Endothelial cell of umbilical vein (primary cell): ENCODE measurements around the gene SCG2. TPM values are rescaled to one million over a fixed set of nuclear protein-coding genes. Genes with fewer than 3 reads are reported as not detected.

ENCODE experiments used
- BruUV-seq: library from RNA; stranded (reverse); fragments of 400-500 nt; replicated peaks from 2 replicates; lab custom pipeline; 2021; lab: Mats Ljungman, UMichigan
- CTCF ChIA-PET: fragments of 300-600, 350-600 bp; sonication (Branson Sonifier 250); formaldehyde crosslinking; loops from one replicate; lab custom pipeline; 2021; ENCODE audit warnings: antibody characterized with exemption, inconsistent platforms; lab: Charles Lee
- POLR2A ChIA-PET: fragments of 300-600, 350-600 bp; sonication (Branson Sonifier 250); formaldehyde crosslinking; loops from one replicate; lab custom pipeline; 2021; ENCODE audit warnings: antibody characterized with exemption, inconsistent platforms; lab: Charles Lee
- DNase-seq: peaks from one replicate; pipeline ENCODE4 v3.0.0-alpha.2; 2011; ENCODE audit warnings: low read depth, low spot score
- FAIRE-seq: peaks from 2 replicates; lab custom pipeline; 2011; peaks lifted over from hg19 to GRCh38; lab: Jason Lieb, UNC
- H2AFZ ChIP-seq: 2 replicates; pipeline ENCODE4 v1.6.0; 2012; ENCODE audit warnings: low read depth, low read length, control low read depth, inconsistent platforms
- H3K27ac ChIP-seq: 2 replicates; pipeline ENCODE4 v1.5.1; 2011; ENCODE audit warnings: low read depth, mild to moderate bottlenecking, control low read depth, low read length, moderate library complexity; ENCODE audit not compliant: insufficient read depth
- H3K27me3 ChIP-seq, 2 experiments: 2 replicates each; pipeline versions ENCODE4 v1.6.0 to v1.6.1; 2011; ENCODE audit warnings: low read length in 2 of 2, mixed read lengths in 1 of 2; ENCODE audit not compliant: control insufficient read depth in 2 of 2, insufficient read depth in 2 of 2
- H3K36me3 ChIP-seq, 2 experiments: 2 replicates in 1 of 2; 3 replicates in 1 of 2; pipeline ENCODE4 v1.5.1; 2011; ENCODE audit warnings: low read length in 2 of 2, mild to moderate bottlenecking in 1 of 2, moderate library complexity in 1 of 2; ENCODE audit not compliant: control insufficient read depth in 2 of 2, insufficient read depth in 2 of 2; ENCODE audit errors: extremely low read depth in 1 of 2
- H3K4me1 ChIP-seq: 3 replicates; pipeline ENCODE4 v1.5.1; 2011; ENCODE audit warnings: mild to moderate bottlenecking, low read length; ENCODE audit not compliant: control insufficient read depth, insufficient read depth; ENCODE audit errors: extremely low read depth
- H3K4me2 ChIP-seq: 2 replicates; pipeline ENCODE4 v1.6.1; 2011; ENCODE audit warnings: low read length, control low read depth, mixed read lengths; ENCODE audit not compliant: insufficient read depth
- H3K4me3 ChIP-seq, 3 experiments: fragments of 200-600 bp in 1 of 3; sonication (generic), shearing (Covaris generic) in 1 of 3; replicated peaks in 1 of 3; 2 replicates each; pipeline ENCODE4 v1.5.1; 2011 to 2016; ENCODE audit warnings: control low read depth in 3 of 3, low read length in 3 of 3, mild to moderate bottlenecking in 2 of 3, inconsistent platforms in 1 of 3, low read depth in 1 of 3, moderate library complexity in 1 of 3; ENCODE audit not compliant: insufficient read depth in 1 of 3
- H3K79me2 ChIP-seq: 2 replicates; pipeline ENCODE4 v1.6.0; 2012; ENCODE audit warnings: low read length, inconsistent platforms; ENCODE audit not compliant: control insufficient read depth, insufficient read depth
- H3K9ac ChIP-seq: replicated peaks from 2 replicates; pipeline ENCODE3; 2011; ENCODE audit warnings: low read length, control low read depth; ENCODE audit not compliant: insufficient read depth; ENCODE audit errors: extremely low read depth
- H3K9me1 ChIP-seq: replicated peaks from 3 replicates; pipeline ENCODE4 v1.6.0; 2011; ENCODE audit warnings: mild to moderate bottlenecking, low read length; ENCODE audit not compliant: control insufficient read depth, insufficient read depth; ENCODE audit errors: extremely low read depth
- H3K9me3 ChIP-seq: replicated peaks from 2 replicates; pipeline ENCODE4 v1.5.1; 2012; ENCODE audit warnings: low read length, inconsistent platforms; ENCODE audit not compliant: control insufficient read depth, insufficient read depth
- H4K20me1 ChIP-seq: replicated peaks from 2 replicates; pipeline ENCODE3; 2011; ENCODE audit warnings: mild to moderate bottlenecking, low read length; ENCODE audit not compliant: control insufficient read depth, insufficient read depth; ENCODE audit errors: extremely low read depth
- EZH2 ChIP-seq: IDR thresholded peaks from 2 replicates; pipeline ENCODE4 v1.6.1; 2012; ENCODE audit warnings: borderline replicate concordance, low read depth, mild to moderate bottlenecking, moderate library complexity, low read length, inconsistent platforms; ENCODE audit not compliant: severe bottlenecking
- FOS ChIP-seq: IDR thresholded peaks from 2 replicates; pipeline ENCODE4 v1.6.1; 2011; ENCODE audit warnings: mild to moderate bottlenecking, low read length, moderate library complexity, borderline replicate concordance; ENCODE audit not compliant: insufficient read depth
- GATA2 ChIP-seq: IDR thresholded peaks from 2 replicates; pipeline ENCODE4 v1.7.0; 2011; ENCODE audit warnings: low read depth, mild to moderate bottlenecking, moderate library complexity, mixed read lengths, low read length; ENCODE audit not compliant: insufficient read length, insufficient read depth
- JUN ChIP-seq: IDR thresholded peaks from 2 replicates; pipeline ENCODE4 v1.6.1; 2011; ENCODE audit warnings: borderline replicate concordance, low read depth; ENCODE audit not compliant: insufficient read length, insufficient read depth
- MYC ChIP-seq: IDR thresholded peaks from one replicate; pipeline ENCODE4 v1.6.1; 2011; ENCODE audit warnings: mild to moderate bottlenecking, low read depth, low read length
- POLR2A ChIP-seq: IDR thresholded peaks from 2 replicates; pipeline ENCODE4 v1.6.1; 2012; ENCODE audit warnings: low read depth, mild to moderate bottlenecking, control low read depth, low read length
- POLR2AphosphoS5 ChIP-seq: IDR thresholded peaks from 2 replicates; pipeline ENCODE4 v1.6.1; 2012; ENCODE audit warnings: low read depth, mild to moderate bottlenecking, control low read depth, low read length, moderate library complexity; ENCODE audit not compliant: insufficient read depth
- dilution Hi-C: fragments of 300-500 bp; cut with MboI; formaldehyde crosslinking; loops from one replicate; pipeline ENCODE4 v1.15.0; 2019; ENCODE audit warnings: low sequenced_read_pairs; ENCODE audit not compliant: extremely low pct_ligation_motif_present
- intact Hi-C: fragments of 100-400 bp; cut with micrococcal nuclease; formaldehyde crosslinking; loops from one replicate; pipeline ENCODE4 v1.10.0; 2022
- polyA plus RNA-seq, 4 experiments: library from polyadenylated mRNA; depleted of rRNA in 3 of 4; stranded (reverse) in 3 of 4; unstranded in 1 of 4; fragments of >200 nt; gene quantifications; 2 replicates each; pipeline versions ENCODE4 v1.2.1 to v1.2.3, GENCODE V29; 2011 to 2012; ENCODE audit warnings: missing spikeins in 1 of 4
- total RNA-seq: library from RNA; stranded (reverse); gene quantifications from 2 replicates; pipeline ENCODE4 v1.2.3, GENCODE V29; 2021
- TF ChIP-seq, protein P1 (sequence below), 2 donors: IDR thresholded peaks; 1 replicate in 1 of 2; 2 replicates in 1 of 2; pipeline ENCODE4 v1.5.1; 2011; ENCODE audit warnings: low read length in 2 of 2, mild to moderate bottlenecking in 2 of 2, moderate library complexity in 2 of 2, control low read depth in 1 of 2, inconsistent platforms in 1 of 2, low read depth in 1 of 2; ENCODE audit not compliant: insufficient read depth in 1 of 2; ENCODE audit errors: extremely low read depth in 1 of 2
- TF ChIP-seq, protein P2 (sequence below): IDR thresholded peaks from 2 replicates; pipeline ENCODE4 v1.6.1; 2011; ENCODE audit not compliant: insufficient read depth, insufficient read length

SCG2 gene
- total and polyA plus RNA-seq, 2 donors (not counting 3 experiments of a cell fraction or from before 2014, with no cell fraction given) = not detected

- Histone ChIP-seq H4K20me1 (no peaks in the 10 kb centered on the region), H3K9me1 (no peaks in the 10 kb centered on the region), H2AFZ (no peak overlapping the region), H3K79me2 (no peaks in the 10 kb centered on the region), H3K4me2 (no peak overlapping the region), H3K27me3 (peaks cover 0 to 5% of the 10 kb centered on the region in 2 experiments), H3K36me3 (no peaks in the 10 kb centered on the region), H3K4me3 (no peak overlapping the region), H3K9ac (no peak overlapping the region), H3K4me1 (no peaks in the 10 kb centered on the region), H3K9me3 (no peaks in the 10 kb centered on the region), H3K27ac (no peak overlapping the region)
- intact Hi-C loops (no loop called here), dilution Hi-C loops (no loop called here)
- DNase-seq = no peak
- ChIA-PET POLR2A (no interaction called here), CTCF (no interaction called here)
- FAIRE-seq = no peak
- no TSS peak for BruUV-seq
- TF ChIP-seq, protein P1, sequence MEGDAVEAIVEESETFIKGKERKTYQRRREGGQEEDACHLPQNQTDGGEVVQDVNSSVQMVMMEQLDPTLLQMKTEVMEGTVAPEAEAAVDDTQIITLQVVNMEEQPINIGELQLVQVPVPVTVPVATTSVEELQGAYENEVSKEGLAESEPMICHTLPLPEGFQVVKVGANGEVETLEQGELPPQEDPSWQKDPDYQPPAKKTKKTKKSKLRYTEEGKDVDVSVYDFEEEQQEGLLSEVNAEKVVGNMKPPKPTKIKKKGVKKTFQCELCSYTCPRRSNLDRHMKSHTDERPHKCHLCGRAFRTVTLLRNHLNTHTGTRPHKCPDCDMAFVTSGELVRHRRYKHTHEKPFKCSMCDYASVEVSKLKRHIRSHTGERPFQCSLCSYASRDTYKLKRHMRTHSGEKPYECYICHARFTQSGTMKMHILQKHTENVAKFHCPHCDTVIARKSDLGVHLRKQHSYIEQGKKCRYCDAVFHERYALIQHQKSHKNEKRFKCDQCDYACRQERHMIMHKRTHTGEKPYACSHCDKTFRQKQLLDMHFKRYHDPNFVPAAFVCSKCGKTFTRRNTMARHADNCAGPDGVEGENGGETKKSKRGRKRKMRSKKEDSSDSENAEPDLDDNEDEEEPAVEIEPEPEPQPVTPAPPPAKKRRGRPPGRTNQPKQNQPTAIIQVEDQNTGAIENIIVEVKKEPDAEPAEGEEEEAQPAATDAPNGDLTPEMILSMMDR (IDR thresholded peaks at IDR 0.05; ENCODE audit: extremely low read depth in 1 of 2, insufficient read depth in 1 of 2, low read depth in 1 of 2, low read length in 2 of 2) = no peak
- TF ChIP-seq JUN (no peak), EZH2 (no peak), POLR2AphosphoS5 (no peak), GATA2 (no peak), FOS (no peak), POLR2A (no peak), MYC (no peak)
- TF ChIP-seq, protein P2, sequence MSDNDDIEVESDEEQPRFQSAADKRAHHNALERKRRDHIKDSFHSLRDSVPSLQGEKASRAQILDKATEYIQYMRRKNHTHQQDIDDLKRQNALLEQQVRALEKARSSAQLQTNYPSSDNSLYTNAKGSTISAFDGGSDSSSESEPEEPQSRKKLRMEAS = no peak
These were observed 20.2 kb downstream of the SCG2 start for GRCh38 chr2:223582001-223582400.
